Measurements from ENCODE around the gene NLRP4. TPM values are rescaled to one million over a fixed set of nuclear protein-coding genes. Genes with fewer than 3 reads are reported as not detected.

The NLRP4 gene
- total and polyA plus RNA-seq, 2 of the 8 experiments (the other 6 are each of a cell fraction or from before 2014, with no cell fraction given) = not detected

DNA sequence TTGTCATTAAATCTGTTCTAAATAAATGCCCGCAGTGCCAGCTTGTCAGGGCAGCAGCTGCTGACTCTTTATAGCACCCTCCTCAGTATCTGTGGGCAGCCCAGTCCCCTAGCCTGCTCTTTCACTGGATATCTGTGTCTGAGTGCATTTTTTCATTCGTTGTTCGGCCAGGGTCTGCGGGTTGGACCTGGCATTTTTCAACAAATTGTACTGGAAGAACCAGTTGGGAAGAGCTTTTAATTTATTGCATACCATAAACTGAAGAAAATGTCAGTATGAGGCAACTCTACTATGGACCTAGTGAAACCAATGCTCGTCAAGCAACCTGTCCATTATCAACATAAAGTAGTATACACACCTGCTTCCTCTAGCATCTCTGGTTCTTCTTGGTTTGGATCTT lies 87.2 kb downstream of the NLRP4 start (continued):
- TF ChIP-seq EP300 (IDR thresholded peaks at IDR 0.05; ENCODE audit: borderline replicate concordance in 1 of 2, low read depth in 2 of 2, low read length in 2 of 2) (no peak), SP2 (IDR thresholded peaks at IDR 0.05; ENCODE audit: low read length) (no peak), HDAC6 (IDR thresholded peaks at IDR 0.05; ENCODE audit: low read depth, low read length) (no peak)
- TF ChIP-seq, protein P1, sequence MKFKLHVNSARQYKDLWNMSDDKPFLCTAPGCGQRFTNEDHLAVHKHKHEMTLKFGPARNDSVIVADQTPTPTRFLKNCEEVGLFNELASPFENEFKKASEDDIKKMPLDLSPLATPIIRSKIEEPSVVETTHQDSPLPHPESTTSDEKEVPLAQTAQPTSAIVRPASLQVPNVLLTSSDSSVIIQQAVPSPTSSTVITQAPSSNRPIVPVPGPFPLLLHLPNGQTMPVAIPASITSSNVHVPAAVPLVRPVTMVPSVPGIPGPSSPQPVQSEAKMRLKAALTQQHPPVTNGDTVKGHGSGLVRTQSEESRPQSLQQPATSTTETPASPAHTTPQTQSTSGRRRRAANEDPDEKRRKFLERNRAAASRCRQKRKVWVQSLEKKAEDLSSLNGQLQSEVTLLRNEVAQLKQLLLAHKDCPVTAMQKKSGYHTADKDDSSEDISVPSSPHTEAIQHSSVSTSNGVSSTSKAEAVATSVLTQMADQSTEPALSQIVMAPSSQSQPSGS (IDR thresholded peaks at IDR 0.05; ENCODE audit: low read length) = no peak

Measured in H1 (cell line).